ENCODE data around the gene FAM149A. TPM values are rescaled to one million over a fixed set of nuclear protein-coding genes. Genes with fewer than 3 reads are reported as not detected.

FAM149A gene
- total RNA-seq, 1 donor from 2014 or later = 6.8 TPM

GRCh38 chr4:186132577-186133242, 28.2 kb downstream of the FAM149A start:
- Histone ChIP-seq H3K9me3 (ENCODE audit: control insufficient read depth in 3 of 3, low read length in 3 of 3) (no peaks in the 10 kb centered on the region), H3K9ac (ENCODE audit: low read depth in 1 of 3, low read length in 3 of 3) (no peak overlapping the region), H3K27me3 (ENCODE audit: control insufficient read depth in 3 of 3, insufficient read depth in 3 of 3, low read length in 3 of 3) (no peaks in the 10 kb centered on the region), H3K4me3 (ENCODE audit: low read length in 3 of 3) (no peak overlapping the region), H3K4me1 (ENCODE audit: control insufficient read depth in 3 of 3, insufficient read depth in 3 of 3, low read length in 3 of 3) (no peaks in the 10 kb centered on the region), H3K27ac (ENCODE audit: low read depth, low read length) (no peak overlapping the region), H3K36me3 (ENCODE audit: control insufficient read depth in 3 of 3, insufficient read depth in 3 of 3, low read length in 3 of 3) (no peaks in the 10 kb centered on the region)

- no peak overlapping the region for H3K4me3 ChIP-seq (ENCODE audit: low read length in 3 of 3)
- H3K27ac ChIP-seq (ENCODE audit: low read depth, low read length) = no peak overlapping the region
- no peaks in the 10 kb centered on the region for H3K9me3 ChIP-seq (ENCODE audit: control insufficient read depth in 3 of 3, low read length in 3 of 3)
- no peak overlapping the region for H3K9ac ChIP-seq (ENCODE audit: low read depth in 1 of 3, low read length in 3 of 3)
- no peaks in the 10 kb centered on the region for H3K36me3 ChIP-seq (ENCODE audit: control insufficient read depth in 3 of 3, insufficient read depth in 3 of 3, low read length in 3 of 3)
- H3K27me3 ChIP-seq (ENCODE audit: control insufficient read depth in 3 of 3, insufficient read depth in 3 of 3, low read length in 3 of 3) = no peaks in the 10 kb centered on the region
- H3K4me1 ChIP-seq (ENCODE audit: control insufficient read depth in 3 of 3, insufficient read depth in 3 of 3, low read length in 3 of 3) = no peaks in the 10 kb centered on the region
These were observed 29.8 kb downstream of the FAM149A start for GRCh38 chr4:186134257-186134656.

GRCh38 chr4:186134861-186135260, 30.4 kb downstream of the FAM149A start:
- Histone ChIP-seq H3K27me3 (ENCODE audit: control insufficient read depth in 3 of 3, insufficient read depth in 3 of 3, low read length in 3 of 3) (no peaks in the 10 kb centered on the region), H3K27ac (ENCODE audit: low read depth, low read length) (no peak overlapping the region), H3K9me3 (ENCODE audit: control insufficient read depth in 3 of 3, low read length in 3 of 3) (no peaks in the 10 kb centered on the region), H3K4me1 (ENCODE audit: control insufficient read depth in 3 of 3, insufficient read depth in 3 of 3, low read length in 3 of 3) (no peaks in the 10 kb centered on the region), H3K9ac (ENCODE audit: low read depth in 1 of 3, low read length in 3 of 3) (no peak overlapping the region), H3K36me3 (ENCODE audit: control insufficient read depth in 3 of 3, insufficient read depth in 3 of 3, low read length in 3 of 3) (no peaks in the 10 kb centered on the region), H3K4me3 (ENCODE audit: low read length in 3 of 3) (no peak overlapping the region)

GRCh38 chr4:186137196-186137794, 32.8 kb downstream of the FAM149A start:
- no peak overlapping the region for H3K4me3 ChIP-seq (ENCODE audit: low read length in 3 of 3)

GRCh38 chr4:186144198-186144945, 39.9 kb downstream of the FAM149A start:
- Histone ChIP-seq H3K27ac (ENCODE audit: low read depth, low read length) (peak overlapping the region; percentile 10), H3K4me3 (ENCODE audit: low read length in 3 of 3) (peak overlapping the region; percentile 64 to 77 (median 76)), H3K4me1 (ENCODE audit: control insufficient read depth in 3 of 3, insufficient read depth in 3 of 3, low read length in 3 of 3) (peaks cover 2 to 12% (median 5%) of the 10 kb centered on the region in 3 donors), H3K9ac (ENCODE audit: low read depth in 1 of 3, low read length in 3 of 3) (peak overlapping the region in 2 of 3 donors; percentile 65 to 70), H3K27me3 (ENCODE audit: control insufficient read depth in 3 of 3, insufficient read depth in 3 of 3, low read length in 3 of 3) (peaks cover 0 to 10% (median 0%) of the 10 kb centered on the region in 3 donors), H3K36me3 (ENCODE audit: control insufficient read depth in 3 of 3, insufficient read depth in 3 of 3, low read length in 3 of 3) (no peaks in the 10 kb centered on the region), H3K9me3 (ENCODE audit: control insufficient read depth in 3 of 3, low read length in 3 of 3) (no peaks in the 10 kb centered on the region)

More at GRCh38 chr4:186137196-186137794, 32.8 kb downstream of the FAM149A start:
- no peaks in the 10 kb centered on the region for H3K36me3 ChIP-seq (ENCODE audit: control insufficient read depth in 3 of 3, insufficient read depth in 3 of 3, low read length in 3 of 3)
- no peaks in the 10 kb centered on the region for H3K4me1 ChIP-seq (ENCODE audit: control insufficient read depth in 3 of 3, insufficient read depth in 3 of 3, low read length in 3 of 3)
- H3K27me3 ChIP-seq (ENCODE audit: control insufficient read depth in 3 of 3, insufficient read depth in 3 of 3, low read length in 3 of 3) = no peaks in the 10 kb centered on the region
- H3K9ac ChIP-seq (ENCODE audit: low read depth in 1 of 3, low read length in 3 of 3) = no peak overlapping the region
- no peak overlapping the region for H3K27ac ChIP-seq (ENCODE audit: low read depth, low read length)
- no peaks in the 10 kb centered on the region for H3K9me3 ChIP-seq (ENCODE audit: control insufficient read depth in 3 of 3, low read length in 3 of 3)

GRCh38 chr4:186144946-186145569, 40.6 kb downstream of the FAM149A start:
- H3K27me3 ChIP-seq (ENCODE audit: control insufficient read depth in 3 of 3, insufficient read depth in 3 of 3, low read length in 3 of 3) = peaks cover 0 to 10% (median 0%) of the 10 kb centered on the region in 3 donors
- no peaks in the 10 kb centered on the region for H3K9me3 ChIP-seq (ENCODE audit: control insufficient read depth in 3 of 3, low read length in 3 of 3)

GRCh38 chr4:186146458-186146857, 42.0 kb downstream of the FAM149A start:
- no peak overlapping the region for H3K4me3 ChIP-seq (ENCODE audit: low read length in 3 of 3)
- H3K27ac ChIP-seq (ENCODE audit: low read depth, low read length) = no peak overlapping the region
- peaks cover 2 to 12% (median 5%) of the 10 kb centered on the region in 3 donors for H3K4me1 ChIP-seq (ENCODE audit: control insufficient read depth in 3 of 3, insufficient read depth in 3 of 3, low read length in 3 of 3)
- no peak overlapping the region for H3K9ac ChIP-seq (ENCODE audit: low read depth in 1 of 3, low read length in 3 of 3)
- H3K9me3 ChIP-seq (ENCODE audit: control insufficient read depth in 3 of 3, low read length in 3 of 3) = no peaks in the 10 kb centered on the region
- H3K36me3 ChIP-seq (ENCODE audit: control insufficient read depth in 3 of 3, insufficient read depth in 3 of 3, low read length in 3 of 3) = no peaks in the 10 kb centered on the region
- peaks cover 0 to 10% (median 0%) of the 10 kb centered on the region in 3 donors for H3K27me3 ChIP-seq (ENCODE audit: control insufficient read depth in 3 of 3, insufficient read depth in 3 of 3, low read length in 3 of 3)

More at GRCh38 chr4:186144946-186145569, 40.6 kb downstream of the FAM149A start:
- Histone ChIP-seq H3K4me3 (ENCODE audit: low read length in 3 of 3) (peak overlapping the region; percentile 74 to 81 (median 76)), H3K4me1 (ENCODE audit: control insufficient read depth in 3 of 3, insufficient read depth in 3 of 3, low read length in 3 of 3) (peaks cover 2 to 12% (median 5%) of the 10 kb centered on the region in 3 donors), H3K27ac (ENCODE audit: low read depth, low read length) (peak overlapping the region; percentile 43), H3K9ac (ENCODE audit: low read depth in 1 of 3, low read length in 3 of 3) (peak overlapping the region; percentile 70 to 84 (median 81)), H3K36me3 (ENCODE audit: control insufficient read depth in 3 of 3, insufficient read depth in 3 of 3, low read length in 3 of 3) (no peaks in the 10 kb centered on the region)

- H3K4me1 ChIP-seq (ENCODE audit: control insufficient read depth in 3 of 3, insufficient read depth in 3 of 3, low read length in 3 of 3) = peaks cover 2 to 12% (median 5%) of the 10 kb centered on the region in 3 donors
These were observed 44.0 kb downstream of the FAM149A start for GRCh38 chr4:186148336-186148975.

GRCh38 chr4:186149872-186150271, 45.4 kb downstream of the FAM149A start:
- Histone ChIP-seq H3K36me3 (ENCODE audit: control insufficient read depth in 3 of 3, insufficient read depth in 3 of 3, low read length in 3 of 3) (peaks cover 0 to 15% (median 0%) of the 10 kb centered on the region in 3 donors), H3K4me1 (ENCODE audit: control insufficient read depth in 3 of 3, insufficient read depth in 3 of 3, low read length in 3 of 3) (peaks cover 2 to 7% (median 5%) of the 10 kb centered on the region in 3 donors), H3K27ac (ENCODE audit: low read depth, low read length) (no peak overlapping the region), H3K4me3 (ENCODE audit: low read length in 3 of 3) (peak overlapping the region in 2 of 3 donors; percentile 29 to 43), H3K9ac (ENCODE audit: low read depth in 1 of 3, low read length in 3 of 3) (peak overlapping the region in 1 of 3 donors; percentile 25), H3K27me3 (ENCODE audit: control insufficient read depth in 3 of 3, insufficient read depth in 3 of 3, low read length in 3 of 3) (peaks cover 0 to 4% (median 0%) of the 10 kb centered on the region in 3 donors), H3K9me3 (ENCODE audit: control insufficient read depth in 3 of 3, low read length in 3 of 3) (no peaks in the 10 kb centered on the region)

More at GRCh38 chr4:186148336-186148975, 44.0 kb downstream of the FAM149A start:
- Histone ChIP-seq H3K9ac (ENCODE audit: low read depth in 1 of 3, low read length in 3 of 3) (no peak overlapping the region), H3K27me3 (ENCODE audit: control insufficient read depth in 3 of 3, insufficient read depth in 3 of 3, low read length in 3 of 3) (peaks cover 0 to 10% (median 0%) of the 10 kb centered on the region in 3 donors), H3K36me3 (ENCODE audit: control insufficient read depth in 3 of 3, insufficient read depth in 3 of 3, low read length in 3 of 3) (peaks cover 0 to 8% (median 0%) of the 10 kb centered on the region in 3 donors), H3K4me3 (ENCODE audit: low read length in 3 of 3) (no peak overlapping the region), H3K9me3 (ENCODE audit: control insufficient read depth in 3 of 3, low read length in 3 of 3) (no peaks in the 10 kb centered on the region), H3K27ac (ENCODE audit: low read depth, low read length) (no peak overlapping the region)
